Psoas muscle (tissue), 8 donors: ENCODE data around the gene COL18A1. TPM values are rescaled to one million over a fixed set of nuclear protein-coding genes. Genes with fewer than 3 reads are reported as not detected.
"Not testable (repeated sequence)": the region's sequence is repeated elsewhere in the genome, so short reads cannot be mapped to it uniquely, and the experiment has no call there.

Experiments
- ATAC-seq, 4 donors: fragments of 200-7000 bp; cut with Tn5 transposase; one replicate each; pipeline ENCODE4 v1.9.1; 2020; ENCODE audit warnings: moderate library complexity in 3 of 4, mild to moderate bottlenecking in 2 of 4
- DNase-seq, 2 donors: peaks; one replicate each; pipeline ENCODE4 v3.0.0-alpha.2; 2020
- H3K27ac ChIP-seq: fragments of 200-600 bp; one replicate; pipeline ENCODE4 v1.8.0; 2022
- H3K27me3 ChIP-seq, 3 donors: fragments of 200-600 bp in 1 of 3; one replicate each; pipeline versions ENCODE4 v1.6.1 to v1.8.0; 2013 to 2022; ENCODE audit warnings: low read length in 2 of 3, mild to moderate bottlenecking in 2 of 3, moderate library complexity in 1 of 3; ENCODE audit not compliant: insufficient read depth in 3 of 3
- H3K36me3 ChIP-seq, 2 donors: fragments of 200-600 bp in 1 of 2; one replicate each; pipeline versions ENCODE4 v1.6.1 to v1.8.0; 2013 to 2022; ENCODE audit warnings: low read depth in 1 of 2, mild to moderate bottlenecking in 1 of 2, moderate library complexity in 1 of 2; ENCODE audit not compliant: insufficient read depth in 1 of 2
- H3K4me1 ChIP-seq: fragments of 200-600 bp; one replicate; pipeline ENCODE4 v1.8.0; 2022
- H3K4me3 ChIP-seq: fragments of 200-600 bp; one replicate; pipeline ENCODE4 v1.8.0; 2022; ENCODE audit warnings: mild to moderate bottlenecking
- H3K9me3 ChIP-seq: fragments of 200-600 bp; one replicate; pipeline ENCODE4 v1.8.0; 2022
- CTCF ChIP-seq: fragments of 200-600 bp; IDR thresholded peaks from one replicate; pipeline ENCODE4 v1.8.0; 2022; ENCODE audit warnings: antibody characterized with exemption
- WGBS, 3 donors: extraction: QIAGEN DNeasy Blood & Tissue Kit; methylation state at CpG; one replicate each; pipeline versions ENCODE4 v1.1.6 to v1.1.7; 2013; 5-methylcytosine and 5-hydroxymethylcytosine counted together
- intact Hi-C, 2 donors: fragments of 100-400 bp; cut with DNase I; formaldehyde crosslinking; loops; one replicate each; pipeline versions ENCODE4 v1.11.0 to v1.14.2; 2022
- polyA plus RNA-seq, 3 donors: library from polyadenylated mRNA; stranded (reverse); fragments of 200-250 nt; gene quantifications; one replicate each; pipeline ENCODE4 v1.2.3, GENCODE V29; 2013
- total RNA-seq, 4 donors: library from RNA; stranded (reverse); fragmentation: NEBNext Ultra II Directional in 2 of 4; extraction: Animal tissue kit (Norgen Biotek cat#: 25700) in 2 of 4; gene quantifications; one replicate each; pipeline versions ENCODE4 v1.2.1 to v1.2.4, GENCODE V29; 2021 to 2023
- donor health status: healthy with polysubstance abuse.
- donor health status: DM: no; HTN: no; CAD: no; lungs with moderate emphysema.
- donor health status: Bipolar disorder and iron deficiency.
- donor health status: healthy.
- donor health status: DM: yes; HTN: yes; CAD: no.
- donor health status: DM: no; HTN: no; CAD: no.
- donor health status: DM: no; HTN: no; CAD: no.
- donor health status: DM: yes; HTN: yes; CAD: no.

COL18A1 gene
- total and polyA plus RNA-seq, 7 donors: 4.8 to 25.3 (median 12.1) TPM

GRCh38 chr21:45523411-45524101 is 118.6 kb downstream of the COL18A1 start:
- ATAC-seq: no peak

GRCh38 chr21:45524756-45525152 is 119.8 kb downstream of the COL18A1 start:
- no peak overlapping the region for H3K4me3 ChIP-seq
- DNase-seq (no peak), ATAC-seq (no peak)
- TF ChIP-seq CTCF: no peak
- WGBS, 3 donors: 94 to 96% (median 95%) methylated on average over 10 to 11 of the region's 11 CpGs
- H3K27me3 ChIP-seq: no peaks in the 10 kb centered on the region
- no peak overlapping the region for H3K27ac ChIP-seq
- no peaks in the 10 kb centered on the region for H3K4me1 ChIP-seq
- intact Hi-C loops: no loop called here
- H3K36me3 ChIP-seq: peaks cover 0 to 3% of the 10 kb centered on the region in 2 donors
- peaks cover 17% of the 10 kb centered on the region for H3K9me3 ChIP-seq

More at GRCh38 chr21:45523411-45524101, 118.6 kb downstream of the COL18A1 start:
- intact Hi-C loops: no loop called here
- no peak overlapping the region for H3K4me3 ChIP-seq
- H3K27me3 ChIP-seq: no peaks in the 10 kb centered on the region
- peaks cover 26% of the 10 kb centered on the region for H3K9me3 ChIP-seq
- no peaks in the 10 kb centered on the region for H3K4me1 ChIP-seq
- no peak overlapping the region for H3K27ac ChIP-seq
- peaks cover 0 to 3% of the 10 kb centered on the region in 2 donors for H3K36me3 ChIP-seq
- DNase-seq: peak; percentile 7 to 44
- TF ChIP-seq CTCF: no peak
- 80 to 93% (median 84%) methylated on average over 15 to 16 of the region's 16 CpGs for WGBS, 3 donors

- Histone ChIP-seq H3K27me3 (no peaks in the 10 kb centered on the region), H3K4me3 (no peak overlapping the region), H3K36me3 (peaks cover 0 to 3% of the 10 kb centered on the region in 2 donors), H3K27ac (no peak overlapping the region), H3K4me1 (no peaks in the 10 kb centered on the region), H3K9me3 (peaks cover 11% of the 10 kb centered on the region)
- DNase-seq (peak; percentile 50 to 62), ATAC-seq (no peak)
- 83 to 88% (median 85%) methylated on average over 28 to 29 of the region's 29 CpGs for WGBS, 3 donors
- intact Hi-C loops: no loop called here
- no peak for TF ChIP-seq CTCF
Measured at GRCh38 chr21:45525153-45525909, 120.4 kb downstream of the COL18A1 start.

GRCh38 chr21:45525910-45526306 is 120.9 kb downstream of the COL18A1 start:
- Histone ChIP-seq H3K36me3 (peaks cover 0 to 3% of the 10 kb centered on the region in 2 donors), H3K27me3 (no peaks in the 10 kb centered on the region), H3K4me1 (no peaks in the 10 kb centered on the region), H3K9me3 (peaks cover 6% of the 10 kb centered on the region), H3K27ac (no peak overlapping the region), H3K4me3 (no peak overlapping the region)
- peak; percentile 7 to 26 for DNase-seq
- intact Hi-C loops: no loop called here
- TF ChIP-seq CTCF: no peak
- no peak for ATAC-seq
- WGBS, 3 donors: 96 to 98% (median 96%) methylated on average over 8 to 11 of the region's 11 CpGs

- 91 to 93% (median 92%) methylated on average over 14 to 19 of the region's 19 CpGs for WGBS, 3 donors
- DNase-seq: peak in 1 of 2 donors; percentile 3
Measured at GRCh38 chr21:45527151-45527999, 122.4 kb downstream of the COL18A1 start.

More at GRCh38 chr21:45527151-45527999, 122.4 kb downstream of the COL18A1 start:
- ATAC-seq, intact Hi-C loops, H3K36me3 ChIP-seq, H3K4me3 ChIP-seq, H3K9me3 ChIP-seq, H3K4me1 ChIP-seq, H3K27me3 ChIP-seq, H3K27ac ChIP-seq: not testable (repeated sequence)
